SHP77 treated with DMSO at 0.1 percent for 48 hours (cell line): Measurements from ENCODE around the gene ARHGAP26.
A peak's percentile ranks its signal among the peaks of the same experiment; 100 is the strongest.

Experiments
- DNase-seq: peaks from one replicate; lab custom pipeline; 2025; lab: John Stamatoyannopoulos, UW

The ARHGAP26 gene

DNA sequence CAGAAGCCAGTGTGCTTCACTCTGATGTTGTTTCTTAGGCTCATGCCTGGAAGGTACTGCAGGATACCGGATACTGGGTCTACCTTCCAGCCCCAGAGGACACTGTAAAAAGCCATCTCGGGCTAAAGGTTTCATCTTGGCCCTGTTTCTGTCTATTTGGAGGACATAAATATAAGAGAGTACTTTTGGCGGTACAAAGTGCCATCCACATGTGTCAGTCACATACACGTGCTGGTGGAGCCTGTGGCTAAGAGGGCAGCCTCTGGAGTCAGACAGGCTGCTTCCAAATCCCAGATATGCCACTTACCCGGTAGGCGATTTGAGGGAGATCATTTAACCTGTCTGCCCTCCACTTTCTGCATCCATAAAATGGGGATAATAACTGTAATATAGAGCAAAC, 472.9 kb downstream of the ARHGAP26 start:
- no peak for DNase-seq

DNA sequence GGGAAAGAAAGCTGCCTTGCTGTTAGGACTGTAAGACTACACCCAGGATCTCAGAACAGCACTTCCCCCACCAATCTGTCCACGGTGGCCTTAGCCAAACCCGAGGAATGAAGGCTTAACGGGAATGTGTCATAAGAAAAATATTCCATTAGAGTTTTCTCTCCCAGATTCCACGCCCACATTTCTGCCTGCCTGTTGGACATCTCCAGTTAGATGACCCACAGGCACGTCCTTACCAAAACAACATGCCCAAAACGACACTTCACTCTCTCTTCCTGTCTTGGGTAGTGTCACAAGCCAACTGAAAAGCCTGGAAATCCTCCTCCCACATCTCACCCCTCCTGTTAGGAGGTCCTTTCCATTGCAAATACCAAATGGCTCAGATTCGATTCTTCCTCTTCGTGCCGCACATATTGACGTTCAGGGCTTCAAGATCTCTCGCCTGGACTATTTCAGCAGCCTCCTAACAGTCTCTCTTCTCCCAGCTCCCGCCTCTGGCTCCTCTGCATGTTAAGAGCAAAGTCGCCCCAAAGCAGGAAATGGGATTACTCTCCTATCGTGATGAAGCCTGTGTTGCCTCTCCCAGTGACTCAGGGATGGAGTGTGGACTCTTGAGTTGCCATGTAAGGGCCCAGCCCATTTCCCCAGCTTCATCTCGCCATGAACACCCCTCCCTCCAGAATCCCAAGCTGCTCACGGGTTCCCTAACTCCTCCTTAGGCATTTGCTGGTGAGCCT, 474.0 kb downstream of the ARHGAP26 start:
- DNase-seq, result no peak

DNA sequence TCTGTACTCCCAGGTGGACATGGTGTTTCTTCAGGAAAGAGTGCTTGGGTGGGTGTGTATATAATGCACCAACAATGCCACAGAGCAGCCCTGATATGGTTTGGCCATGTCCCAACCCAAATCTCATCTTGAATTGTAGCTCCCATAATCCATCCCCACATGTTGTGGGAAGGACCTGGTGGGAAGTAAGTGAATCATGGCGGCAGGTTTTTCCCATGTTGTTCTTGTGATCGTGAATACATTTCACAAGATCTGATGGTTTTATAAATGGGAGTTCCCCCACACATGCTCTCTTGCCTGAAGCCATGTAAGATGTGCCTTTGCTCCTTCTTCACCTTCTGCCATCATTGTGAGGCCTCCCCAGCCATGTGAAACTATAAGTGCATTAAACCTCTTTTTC, 474.8 kb downstream of the ARHGAP26 start:
- DNase-seq, result no peak

DNA sequence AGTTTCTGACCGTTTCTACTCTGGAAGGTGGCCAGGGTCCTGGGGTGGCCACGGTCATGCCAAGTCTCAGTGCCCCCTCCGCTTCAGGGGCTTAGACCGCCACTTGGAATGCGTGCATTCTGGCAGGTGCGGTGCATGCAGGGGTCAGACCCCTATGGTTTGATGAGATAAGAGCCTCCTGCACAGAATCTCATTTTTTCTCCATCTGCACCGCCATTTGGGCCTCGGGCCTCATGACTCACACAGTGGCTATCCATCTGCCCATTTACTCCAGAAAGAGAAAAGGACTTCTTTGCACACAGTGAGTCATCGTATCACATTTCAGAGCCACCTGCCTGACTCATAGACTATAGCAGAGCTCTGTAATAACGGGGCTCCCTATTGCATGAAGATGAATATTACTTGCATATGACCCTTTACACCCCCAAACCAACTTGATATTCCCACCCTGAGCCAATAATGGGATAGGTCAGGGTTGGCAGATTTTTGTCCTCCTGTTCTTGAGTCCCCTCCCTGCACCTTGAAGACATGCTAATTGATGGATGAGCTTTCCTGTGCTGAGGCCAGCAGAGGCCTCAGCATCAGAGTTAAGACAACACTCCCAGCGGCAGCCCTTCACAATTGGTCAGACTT, 475.9 kb downstream of the ARHGAP26 start:
- DNase-seq, result peak; percentile 98

DNA sequence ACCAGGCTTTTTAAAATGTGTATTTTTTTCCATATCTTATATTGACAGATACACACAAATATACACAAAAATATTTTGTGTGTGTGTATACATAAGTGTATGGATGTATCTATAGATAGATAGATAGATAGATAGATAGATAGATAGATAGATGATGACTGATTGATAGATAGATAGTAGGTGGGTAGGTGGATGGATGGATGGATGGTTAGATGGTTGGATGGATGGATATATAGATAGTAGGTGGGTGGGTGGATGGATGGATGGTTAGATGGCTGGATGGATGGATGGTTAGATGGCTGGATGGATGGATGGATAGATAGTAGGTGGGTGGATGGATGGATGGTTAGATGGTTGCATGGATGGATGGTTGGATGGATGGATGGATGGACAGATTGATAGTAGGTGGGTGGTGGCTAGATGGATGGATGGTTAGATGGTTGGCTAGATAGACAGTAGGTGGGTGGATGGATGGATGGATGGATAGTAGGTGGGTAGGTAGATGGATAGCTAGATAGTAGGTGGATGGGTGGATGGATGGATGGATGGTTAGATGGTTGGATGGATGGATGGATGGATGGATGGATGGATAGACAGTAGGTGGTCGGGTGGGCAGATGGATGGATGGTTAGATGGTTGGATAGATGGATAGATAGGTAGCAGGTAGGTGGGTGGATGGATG, 477.1 kb downstream of the ARHGAP26 start:
- no peak for DNase-seq

DNA sequence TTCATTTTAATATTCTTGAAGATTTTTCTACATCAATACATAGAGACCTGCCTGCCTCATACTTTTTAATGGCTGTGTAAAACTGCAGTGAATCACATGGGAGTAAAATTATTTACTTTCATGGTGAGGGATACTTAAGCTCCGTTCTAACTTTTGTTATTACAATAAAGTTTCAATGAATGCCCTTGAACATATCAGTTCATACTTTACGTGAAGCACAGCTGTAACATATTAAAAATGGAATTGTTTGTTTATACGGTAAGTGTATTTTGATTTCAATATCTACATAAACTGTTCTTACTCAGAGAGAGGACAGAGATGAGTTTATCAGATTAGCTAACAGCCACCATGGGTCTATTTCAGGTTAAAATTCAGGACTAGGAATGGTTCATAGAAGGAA, 478.2 kb downstream of the ARHGAP26 start:
- DNase-seq, result no peak

DNA sequence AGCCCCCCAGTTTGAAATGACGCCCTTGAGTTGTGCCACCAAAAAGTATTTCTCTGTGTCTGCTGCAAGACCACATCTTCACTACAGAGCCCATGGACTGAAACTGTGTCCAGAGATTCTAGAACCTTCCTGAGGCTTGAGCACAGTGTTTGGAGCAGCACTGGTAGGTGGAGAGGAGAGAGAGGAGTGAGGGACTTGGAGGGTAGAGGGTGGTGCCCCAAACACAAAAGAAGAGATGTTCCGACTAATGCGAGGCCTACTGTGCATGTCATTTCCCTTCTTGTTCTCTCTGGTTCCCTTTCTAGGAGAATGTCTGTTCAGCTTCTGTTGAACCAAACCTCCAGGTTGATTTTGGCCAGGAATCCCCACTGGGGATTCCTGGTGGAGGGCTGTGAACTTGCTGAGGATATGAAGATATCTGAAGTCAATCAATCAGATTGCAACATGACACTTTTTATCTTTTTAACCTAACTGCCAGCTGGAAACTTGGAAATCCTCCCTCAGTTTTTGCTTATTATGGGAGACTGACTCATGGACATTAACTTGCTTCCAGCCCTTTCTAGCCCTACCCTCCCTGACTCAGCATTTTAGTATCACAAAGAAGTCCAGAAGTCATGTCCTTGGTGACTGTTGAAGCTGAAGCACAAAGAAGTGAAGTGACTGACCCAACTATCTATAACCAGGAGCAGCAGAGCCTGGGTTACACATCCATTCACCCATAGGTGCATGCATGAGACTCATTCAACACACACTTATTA, 478.8 kb downstream of the ARHGAP26 start:
- DNase-seq, result no peak

DNA sequence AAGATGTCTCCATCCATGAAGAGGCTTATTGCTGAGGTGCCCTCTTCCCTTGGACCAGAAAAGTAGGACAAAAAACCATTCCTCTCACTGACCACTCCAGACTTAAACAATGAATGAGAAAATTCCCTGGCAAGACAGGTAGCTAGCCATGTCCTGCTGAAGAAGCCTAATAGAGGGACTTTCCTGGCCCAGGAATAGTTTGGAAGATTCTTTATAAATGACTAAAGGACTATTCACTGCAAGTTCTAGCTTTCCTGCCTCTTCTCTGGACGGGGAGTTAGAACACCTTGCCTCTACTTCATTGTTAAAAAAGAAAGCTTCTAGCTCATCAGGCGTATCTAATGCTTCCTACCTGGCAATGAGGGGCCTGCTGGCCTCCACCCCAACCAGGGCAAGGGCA, 479.7 kb downstream of the ARHGAP26 start:
- no peak for DNase-seq

DNA sequence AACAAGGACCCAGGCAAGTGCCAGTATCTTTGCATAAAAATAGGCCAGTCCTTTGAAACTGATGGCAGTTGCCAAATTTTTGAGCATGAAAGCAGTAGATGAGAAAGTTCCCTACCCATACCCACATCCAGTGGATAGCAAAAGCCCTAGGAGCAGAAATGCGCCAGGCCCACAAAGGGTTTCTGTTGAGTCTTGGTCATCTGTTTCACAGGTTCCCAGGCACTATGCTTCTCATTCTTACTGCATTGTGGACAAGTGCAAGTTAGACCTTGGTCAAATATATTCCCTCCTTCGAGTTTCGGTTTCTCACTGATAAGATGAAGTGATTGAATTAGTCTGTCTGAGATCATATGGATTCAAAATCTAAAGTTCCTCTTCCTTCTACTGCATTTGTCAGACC, 481.0 kb downstream of the ARHGAP26 start:
- DNase-seq, result no peak

DNA sequence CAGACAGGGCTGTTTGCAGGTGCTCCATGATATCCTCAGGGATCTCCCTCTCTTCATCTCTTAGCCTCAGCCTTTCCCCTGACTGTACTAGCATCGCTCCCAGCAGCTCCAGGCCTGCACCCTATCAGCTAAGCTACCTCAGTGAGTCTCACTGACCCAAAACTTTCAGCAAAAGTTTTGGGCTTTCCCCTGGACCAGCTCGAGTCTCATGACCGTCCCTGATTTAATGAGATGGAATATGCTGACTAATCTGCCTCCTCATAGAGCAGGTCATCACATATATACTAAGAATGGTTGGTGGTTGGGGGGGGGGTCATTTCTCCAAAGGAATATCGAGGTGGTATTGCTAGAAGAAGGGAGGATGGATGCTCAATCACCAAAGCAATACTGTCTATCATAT, 481.8 kb downstream of the ARHGAP26 start:
- no peak for DNase-seq

DNA sequence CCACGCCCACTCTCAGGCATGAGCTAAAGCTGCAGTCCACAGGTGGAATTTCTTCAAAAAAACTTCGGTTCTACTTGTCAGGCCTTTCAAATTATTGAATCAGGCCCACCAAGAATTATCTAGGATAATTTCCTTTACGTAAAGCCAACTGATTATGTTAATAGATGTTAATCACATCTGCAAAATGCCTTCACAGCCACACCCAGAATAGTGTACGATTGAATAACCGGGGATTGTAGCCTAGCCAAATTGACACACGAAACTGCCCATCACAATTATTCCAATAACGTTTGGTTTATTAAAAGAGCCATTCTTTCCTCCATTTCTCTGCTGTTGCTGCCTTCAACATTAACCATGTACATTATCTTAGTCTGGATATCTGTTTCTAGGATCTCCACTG, 484.6 kb downstream of the ARHGAP26 start:
- DNase-seq, result no peak

DNA sequence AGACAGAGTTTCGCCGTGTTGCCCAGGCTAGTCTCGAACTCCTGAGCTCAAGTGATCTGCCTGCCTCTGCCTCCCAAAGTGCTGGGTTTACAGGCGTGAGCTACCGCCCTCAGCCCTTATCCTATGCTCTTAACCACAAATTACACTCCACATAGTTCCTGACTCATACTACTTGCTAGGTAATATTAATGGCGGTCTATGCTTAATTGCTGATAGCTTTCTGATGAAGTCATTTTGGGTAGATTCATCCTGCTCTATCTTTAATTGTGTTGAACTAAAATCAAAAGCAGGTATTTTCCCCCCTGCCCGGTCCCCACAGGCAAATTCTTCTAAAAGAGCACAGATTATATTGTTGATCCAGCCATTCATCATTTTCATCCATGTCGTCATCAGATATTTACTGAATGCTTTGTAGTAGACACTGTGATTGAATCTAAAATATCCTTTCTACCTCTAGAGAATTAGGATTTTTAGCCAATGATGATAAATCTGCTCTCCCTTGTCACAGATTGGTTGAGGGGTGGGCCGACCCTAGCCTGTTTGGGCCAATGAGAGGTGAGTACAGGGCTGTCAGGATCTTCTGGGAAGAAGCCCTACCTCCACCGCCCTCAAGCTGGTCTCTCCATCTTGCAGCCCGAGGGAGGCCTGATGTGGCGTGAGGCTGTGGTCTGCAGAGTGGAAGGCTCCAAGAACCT, 488.5 kb downstream of the ARHGAP26 start:
- no peak for DNase-seq

DNA sequence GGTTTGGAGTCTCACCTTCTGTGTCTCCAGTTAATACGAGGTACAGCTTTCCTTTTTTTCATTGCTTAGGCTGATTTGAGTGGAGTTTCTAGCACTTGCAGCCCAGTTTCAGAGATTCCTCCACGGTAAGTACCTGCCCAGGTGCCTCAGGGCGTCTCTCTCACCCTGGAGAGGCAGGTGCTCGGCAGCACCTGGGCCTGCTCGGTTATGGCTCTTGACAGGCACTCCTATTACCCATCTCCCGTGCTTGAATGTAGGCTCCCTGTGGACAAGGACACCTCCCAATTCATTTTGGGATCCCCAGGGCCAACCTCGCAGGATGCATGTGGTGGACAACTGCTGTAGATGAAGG, 489.1 kb downstream of the ARHGAP26 start:
- no peak for DNase-seq

DNA sequence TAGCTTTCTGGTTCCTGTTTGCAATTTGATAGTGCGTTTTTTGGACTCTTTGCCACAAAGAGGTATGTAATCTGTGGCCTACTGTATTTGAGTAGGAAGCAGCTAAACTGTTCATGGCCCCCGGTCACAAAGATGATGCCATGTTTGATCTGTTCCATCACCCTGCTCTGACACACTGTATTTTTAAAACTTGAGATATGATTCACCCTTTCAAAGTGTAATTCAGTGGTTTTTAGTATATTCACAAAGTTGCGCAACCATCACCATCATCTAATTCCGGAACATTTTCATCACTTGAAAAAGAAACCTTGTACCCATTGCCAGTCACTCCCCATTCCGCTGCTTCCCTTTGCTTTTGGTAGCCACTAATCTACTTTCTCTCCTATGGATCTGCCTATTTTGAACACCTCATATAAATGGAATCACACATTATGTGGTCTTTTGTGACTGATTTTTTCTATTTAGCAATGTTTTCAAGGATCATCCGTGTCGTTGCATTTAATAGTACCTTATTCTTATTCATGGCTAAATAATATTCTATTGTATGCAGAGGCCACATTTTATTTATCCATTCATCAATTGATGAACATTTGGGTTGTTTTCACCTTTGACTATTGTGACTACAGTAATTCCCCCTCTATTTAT, 491.7 kb downstream of the ARHGAP26 start:
- no peak for DNase-seq

DNA sequence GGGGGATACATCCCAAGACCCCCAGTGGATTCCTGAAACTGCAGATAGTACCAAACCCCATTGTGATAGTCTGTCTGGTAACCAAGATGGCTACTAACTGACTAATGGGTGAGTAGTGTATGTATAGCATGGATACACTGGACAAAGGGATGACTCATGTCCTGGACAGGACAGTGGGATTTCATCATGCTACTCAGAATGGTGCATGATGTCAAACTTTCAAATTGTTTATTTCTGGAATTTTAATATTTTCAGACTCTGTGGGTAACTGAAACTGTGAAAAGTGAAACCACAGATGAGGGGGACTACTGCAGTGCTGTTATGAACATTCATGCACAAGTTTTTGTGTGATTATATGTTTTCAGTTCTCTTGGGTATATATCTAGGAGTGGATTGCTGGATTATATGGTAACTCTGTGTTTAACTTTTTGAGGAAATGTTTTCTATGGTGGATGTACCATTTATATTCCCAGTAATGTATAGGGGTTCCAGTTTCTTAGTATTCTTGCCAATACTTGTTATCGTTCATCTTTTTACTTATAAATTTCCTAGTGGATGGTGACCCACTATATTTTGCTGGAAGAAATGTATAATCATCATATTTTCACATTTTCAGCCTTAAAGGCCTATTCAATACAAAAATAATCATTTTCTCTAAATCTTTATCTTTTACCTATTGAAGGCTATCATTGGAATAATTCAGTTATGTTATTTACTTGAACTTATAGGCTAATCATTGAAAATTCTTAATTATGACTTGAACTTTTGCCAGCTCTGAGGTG, 492.4 kb downstream of the ARHGAP26 start:
- no peak for DNase-seq

DNA sequence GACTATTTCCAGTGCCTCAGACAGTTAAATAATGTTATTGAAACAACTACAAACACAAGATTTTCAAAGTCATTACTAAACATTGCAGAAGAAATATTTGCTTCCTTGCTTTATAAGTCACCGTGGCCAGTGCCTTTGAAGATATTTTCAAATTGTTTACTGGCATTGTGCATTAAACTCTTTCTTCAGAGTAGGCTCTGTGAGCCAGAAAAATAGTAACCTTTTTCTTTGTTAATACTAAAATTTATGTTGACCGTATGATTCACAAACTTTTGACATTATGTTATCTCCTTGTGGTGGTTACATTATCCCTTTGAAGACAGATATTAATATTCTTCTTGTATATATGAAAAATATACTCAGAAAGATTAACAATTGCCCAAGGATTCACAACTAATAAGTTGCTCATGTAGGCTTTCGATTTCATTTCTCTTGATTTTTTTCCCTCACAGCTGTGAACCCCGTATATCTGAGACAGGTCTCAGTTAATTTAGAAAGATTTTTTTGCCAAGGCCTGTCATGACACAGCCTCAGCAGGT, 493.2 kb downstream of the ARHGAP26 start:
- DNase-seq, result no peak

DNA sequence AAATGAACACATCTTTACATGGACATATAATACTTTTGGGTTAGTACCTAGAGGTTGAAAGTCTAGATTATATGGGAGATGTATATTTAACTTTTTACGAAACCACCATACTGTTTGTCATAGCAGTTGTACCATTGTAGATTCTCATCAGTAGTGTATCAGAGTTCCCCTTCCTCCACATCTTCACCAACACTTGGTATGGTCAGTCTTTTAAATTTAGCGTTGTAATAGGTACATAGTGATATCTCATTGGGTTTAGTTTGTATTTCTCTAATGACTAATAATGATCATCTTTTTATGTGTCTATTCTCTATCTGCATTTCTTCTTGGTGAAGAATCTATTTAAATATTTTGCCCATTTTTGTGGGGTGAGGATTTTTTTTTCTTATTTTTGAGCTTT, 495.8 kb downstream of the ARHGAP26 start:
- DNase-seq, result no peak

DNA sequence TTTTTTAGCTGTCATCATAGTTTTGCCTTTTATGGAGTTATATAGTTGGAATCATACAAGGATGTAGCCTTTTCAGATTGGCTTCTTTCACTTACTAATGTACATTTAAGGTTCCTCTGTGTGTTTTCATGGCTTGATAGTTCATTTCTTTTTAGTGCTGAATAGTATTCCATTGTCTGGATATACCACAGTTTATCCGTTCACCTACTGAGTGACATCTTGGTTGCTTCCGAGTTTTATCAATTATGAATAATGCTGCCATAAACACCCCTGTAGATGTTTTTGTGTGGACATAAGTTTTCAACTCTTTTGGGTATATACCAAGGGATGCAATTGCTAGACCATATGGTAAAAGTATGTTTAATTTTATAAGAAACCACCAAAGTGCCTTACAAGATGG, 497.0 kb downstream of the ARHGAP26 start:
- no peak for DNase-seq

DNA sequence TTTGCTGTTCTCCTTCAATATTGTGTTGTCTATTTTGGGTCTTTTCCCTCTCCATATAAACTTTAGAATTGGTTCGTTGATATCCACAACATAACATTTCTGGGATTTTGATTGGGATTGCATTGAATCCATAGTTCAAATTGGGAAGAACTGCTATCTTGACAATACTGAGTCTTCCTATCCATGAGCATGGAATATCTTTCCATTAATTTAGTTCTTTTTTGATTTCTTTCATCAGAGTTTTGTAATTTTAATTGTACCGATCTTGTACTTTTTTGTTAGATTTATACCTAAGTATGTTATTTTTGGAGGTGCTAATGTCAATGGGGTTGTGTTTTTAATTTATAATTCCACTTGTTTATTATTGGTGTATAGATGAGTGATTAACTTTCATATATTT, 498.2 kb downstream of the ARHGAP26 start:
- no peak for DNase-seq

DNA sequence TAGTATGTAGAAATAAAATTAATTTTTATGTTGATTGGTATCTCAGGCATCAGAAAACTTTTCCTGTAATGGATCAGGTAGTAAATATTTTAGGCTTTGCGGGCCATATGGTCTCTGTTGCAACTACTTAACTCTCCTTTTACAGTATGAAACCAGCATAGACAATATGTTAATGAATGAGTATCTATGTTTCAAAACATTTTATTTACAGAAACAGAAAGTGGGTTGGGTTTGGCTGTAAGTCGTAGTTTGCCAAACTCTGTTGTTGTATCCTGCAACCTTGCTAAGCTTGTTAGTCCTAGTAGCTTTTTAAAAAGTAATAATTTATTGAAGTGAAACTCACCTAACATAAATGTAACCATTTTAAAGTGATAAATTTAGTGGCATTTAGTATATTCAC, 501.3 kb downstream of the ARHGAP26 start:
- no peak for DNase-seq

DNA sequence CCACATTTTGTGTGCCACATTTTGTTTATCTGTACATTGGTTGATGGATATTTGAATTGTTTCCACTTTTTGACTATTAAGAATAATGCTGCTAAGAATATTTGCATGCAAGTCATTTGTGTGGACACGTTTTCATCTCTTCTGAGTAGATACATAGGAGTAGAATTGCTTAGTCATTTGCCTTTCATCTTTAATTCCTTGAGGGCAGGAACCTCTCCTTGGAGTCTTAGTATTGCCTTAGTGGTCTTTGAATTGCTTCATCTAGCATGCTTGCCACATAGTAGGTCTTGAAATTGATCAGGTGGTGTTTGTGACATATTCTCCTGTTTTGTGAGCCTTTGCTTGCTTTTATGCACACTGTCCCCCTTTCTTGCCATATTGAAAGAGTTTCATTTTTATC, 504.8 kb downstream of the ARHGAP26 start:
- DNase-seq, result no peak
